Activated T-cell treated with anti-CD3 and anti-CD28 coated beads, Interleukin-2, amount 50 U/mL, for 48 hours (primary cell): Measurements from ENCODE around the gene ATP6V1B1.

ENCODE experiments used
- DNase-seq, 2 experiments: peaks; one replicate each; pipeline ENCODE4 v3.0.0-alpha.2; 2020

Gene ATP6V1B1

GRCh38 chr2:70947556-70948184, 12.0 kb downstream of the ATP6V1B1 start:
- DNase-seq = peak; percentile 23 to 30

- peak; percentile 87 for DNase-seq
These were observed 12.8 kb downstream of the ATP6V1B1 start for GRCh38 chr2:70948337-70949003.

GRCh38 chr2:70949086-70949485, 13.4 kb downstream of the ATP6V1B1 start:
- peak in 1 of 2 experiments; percentile 3 for DNase-seq

GRCh38 chr2:70954886-70955285, 19.2 kb downstream of the ATP6V1B1 start:
- DNase-seq = peak in 1 of 2 experiments; percentile 10

GRCh38 chr2:70956141-70956540, 20.4 kb downstream of the ATP6V1B1 start:
- DNase-seq = no peak

- peak; percentile 5 to 10 for DNase-seq
These were observed 22.1 kb downstream of the ATP6V1B1 start for GRCh38 chr2:70957798-70958197.

GRCh38 chr2:70958759-70959158, 23.1 kb downstream of the ATP6V1B1 start:
- peak in 1 of 2 experiments; percentile 11 for DNase-seq

- peak; percentile 15 to 19 for DNase-seq
These were observed 23.6 kb downstream of the ATP6V1B1 start for GRCh38 chr2:70959271-70959761.

GRCh38 chr2:70959851-70960832, 24.4 kb downstream of the ATP6V1B1 start:
- DNase-seq = peak; percentile 10 to 33

- peak; percentile 13 to 16 for DNase-seq
These were observed 25.3 kb downstream of the ATP6V1B1 start for GRCh38 chr2:70960833-70961647.

GRCh38 chr2:70961648-70961994, 25.9 kb downstream of the ATP6V1B1 start:
- no peak for DNase-seq

- DNase-seq = peak in 1 of 2 experiments; percentile 14
These were observed 26.6 kb downstream of the ATP6V1B1 start for GRCh38 chr2:70962211-70962884.

- DNase-seq = peak; percentile 12 to 13
These were observed 27.5 kb downstream of the ATP6V1B1 start for GRCh38 chr2:70962885-70963878.

- DNase-seq = no peak
These were observed 28.4 kb downstream of the ATP6V1B1 start for GRCh38 chr2:70964133-70964532.

GRCh38 chr2:70964596-70965386, 29.1 kb downstream of the ATP6V1B1 start:
- peak; percentile 87 to 90 for DNase-seq

- peak in 1 of 2 experiments; percentile 15 for DNase-seq
These were observed 29.8 kb downstream of the ATP6V1B1 start for GRCh38 chr2:70965506-70965905.

GRCh38 chr2:70966681-70967080, 31.0 kb downstream of the ATP6V1B1 start:
- DNase-seq = peak in 1 of 2 experiments; percentile 11

- no peak for DNase-seq
These were observed 31.5 kb downstream of the ATP6V1B1 start for GRCh38 chr2:70967189-70967588.

GRCh38 chr2:70974592-70974991, 38.9 kb downstream of the ATP6V1B1 start:
- no peak for DNase-seq
